Measurements from ENCODE around the gene KIF4A. TPM values are rescaled to one million over a fixed set of nuclear protein-coding genes. Genes with fewer than 3 reads are reported as not detected.
"Not testable (repeated sequence)": the region's sequence is repeated elsewhere in the genome, so short reads cannot be mapped to it uniquely, and the experiment has no call there.

The KIF4A gene
- total RNA-seq, 1 experiment from 2014 or later: 40.3 TPM

GRCh38 chrX:70360366-70360765, 70.5 kb downstream of the KIF4A start (continued):
- TF ChIP-seq EZH2phosphoT487 (IDR thresholded peaks at IDR 0.05; ENCODE audit: borderline replicate concordance) (no peak), YY1 (IDR thresholded peaks at IDR 0.05; ENCODE audit: extremely low read depth, insufficient replicate concordance, low read depth, low read length) (no peak), ZFX (IDR thresholded peaks at IDR 0.05) (no peak), TCF7L2 (IDR thresholded peaks at IDR 0.05; ENCODE audit: borderline replicate concordance, extremely low read depth, insufficient read depth, insufficient read length) (no peak), ATF3 (IDR thresholded peaks at IDR 0.05) (no peak), POLR2A (IDR thresholded peaks at IDR 0.05; ENCODE audit: borderline replicate concordance, extremely low read depth, insufficient read depth, insufficient read length) (no peak), FOSL1 (IDR thresholded peaks at IDR 0.05; ENCODE audit: low read depth) (no peak), MAX (IDR thresholded peaks at IDR 0.05) (no peak), CBX3 (IDR thresholded peaks at IDR 0.05; ENCODE audit: low read depth) (no peak), SRF (IDR thresholded peaks at IDR 0.05; ENCODE audit: low read depth) (no peak)

GRCh38 chrX:70368731-70369130, 78.8 kb downstream of the KIF4A start:
- DNase-seq (ENCODE audit: low read depth, low spot score); H3K27ac ChIP-seq (ENCODE audit: low read depth, low read length); H3K9me2 ChIP-seq (ENCODE audit: insufficient read depth); H3K9me3 ChIP-seq (ENCODE audit: control insufficient read depth in 1 of 2, insufficient read depth in 1 of 2, low read depth in 1 of 2, low read length in 2 of 2); ATAC-seq; H3K9ac ChIP-seq (ENCODE audit: low read length); H3K27me3 ChIP-seq (ENCODE audit: insufficient read depth, low read length); H3K4me3 ChIP-seq (replicated peaks in 1 of 2; ENCODE audit: low read depth in 1 of 2, low read length in 2 of 2); BruUV-seq (replicated peaks); H3K4me1 ChIP-seq (ENCODE audit: control insufficient read depth in 1 of 2, insufficient read depth in 2 of 2, low read length in 2 of 2); CTCF ChIA-PET; intact Hi-C loops (cut with micrococcal nuclease); H4K20me1 ChIP-seq (ENCODE audit: insufficient read depth); POLR2A ChIA-PET; H3K79me2 ChIP-seq (ENCODE audit: insufficient read depth, low read length); H3K36me3 ChIP-seq (ENCODE audit: control insufficient read depth in 1 of 2, insufficient read depth in 2 of 2, low read length in 2 of 2); H2AFZ ChIP-seq (ENCODE audit: low read depth, low read length, poor library complexity, severe bottlenecking); H3K4me2 ChIP-seq (ENCODE audit: low read length); RAD21 ChIA-PET (ENCODE audit: low non-redundant PET in 1 of 2, low total read pairs in 2 of 2, uncharacterized antibody in 2 of 2, unreplicated experiment in 2 of 2): not testable (repeated sequence)

- RAD21 ChIA-PET (ENCODE audit: low non-redundant PET in 1 of 2, low total read pairs in 2 of 2, uncharacterized antibody in 2 of 2, unreplicated experiment in 2 of 2): no interaction called here
- Histone ChIP-seq H3K36me3 (ENCODE audit: control insufficient read depth in 1 of 2, insufficient read depth in 2 of 2, low read length in 2 of 2) (no peaks in the 10 kb centered on the region), H3K79me2 (ENCODE audit: insufficient read depth, low read length) (peaks cover under 1% of the 10 kb centered on the region; the same call in 1 of the 2 replicates), H3K27me3 (ENCODE audit: insufficient read depth, low read length) (no peaks in the 10 kb centered on the region), H2AFZ (ENCODE audit: low read depth, low read length, poor library complexity, severe bottlenecking) (no peak overlapping the region), H4K20me1 (ENCODE audit: insufficient read depth) (no peaks in the 10 kb centered on the region), H3K4me3 (replicated peaks in 1 of 2; ENCODE audit: low read depth in 1 of 2, low read length in 2 of 2) (no peak overlapping the region), H3K27ac (ENCODE audit: low read depth, low read length) (no peak overlapping the region), H3K4me1 (ENCODE audit: control insufficient read depth in 1 of 2, insufficient read depth in 2 of 2, low read length in 2 of 2) (no peaks in the 10 kb centered on the region), H3K9me3 (ENCODE audit: control insufficient read depth in 1 of 2, insufficient read depth in 1 of 2, low read depth in 1 of 2, low read length in 2 of 2) (no peaks in the 10 kb centered on the region), H3K9ac (ENCODE audit: low read length) (no peak overlapping the region), H3K9me2 (ENCODE audit: insufficient read depth) (no peaks in the 10 kb centered on the region), H3K4me2 (ENCODE audit: low read length) (no peak overlapping the region)
- no TSS peak for BruUV-seq (replicated peaks)
- DNase-seq (ENCODE audit: low read depth, low spot score) (no peak), ATAC-seq (no peak)
- POLR2A ChIA-PET: no interaction called here
- TF ChIP-seq TCF7L2 (IDR thresholded peaks at IDR 0.05; ENCODE audit: borderline replicate concordance, extremely low read depth, insufficient read depth, insufficient read length) (no peak), JUND (IDR thresholded peaks at IDR 0.05) (no peak), RAD21 (IDR thresholded peaks at IDR 0.05; ENCODE audit: low read depth) (no peak), POLR2A (IDR thresholded peaks at IDR 0.05; ENCODE audit: borderline replicate concordance, extremely low read depth, insufficient read depth, insufficient read length) (no peak), CEBPB (IDR thresholded peaks at IDR 0.05; ENCODE audit: low read depth) (no peak)
- intact Hi-C loops (cut with micrococcal nuclease): no loop called here
- CTCF ChIA-PET: no interaction called here
Measured at GRCh38 chrX:70386235-70386634, 96.3 kb downstream of the KIF4A start.

Measured in HCT116 (cell line).